Colonic mucosa (tissue), 4 donors: ENCODE data around the gene CFAP73. TPM values are rescaled to one million over a fixed set of nuclear protein-coding genes. Genes with fewer than 3 reads are reported as not detected.

Source experiments
- DNase-seq: peaks from one replicate; pipeline ENCODE4 v3.0.0-alpha.2; 2020
- H3K27ac ChIP-seq: fragments of 200-600 bp; one replicate; pipeline ENCODE4 v1.8.0; 2021
- H3K27me3 ChIP-seq: fragments of 200-600 bp; one replicate; pipeline ENCODE4 v1.8.0; 2021
- H3K36me3 ChIP-seq: fragments of 200-600 bp; one replicate; pipeline ENCODE4 v1.8.0; 2021
- H3K4me1 ChIP-seq: fragments of 200-600 bp; one replicate; pipeline ENCODE4 v1.8.0; 2021; ENCODE audit warnings: mild to moderate bottlenecking
- H3K4me3 ChIP-seq: fragments of 200-600 bp; one replicate; pipeline ENCODE4 v1.8.0; 2021
- H3K9ac ChIP-seq, 2 donors: one replicate each; pipeline ENCODE4 v1.7.0; 2013; ENCODE audit warnings: control low read depth in 2 of 2, low read depth in 2 of 2, low read length in 2 of 2
- H3K9me3 ChIP-seq: fragments of 200-600 bp; one replicate; pipeline ENCODE4 v1.8.0; 2021
- CTCF ChIP-seq: fragments of 200-600 bp; IDR thresholded peaks from one replicate; pipeline ENCODE4 v1.8.0; 2022; ENCODE audit warnings: antibody characterized with exemption, mild to moderate bottlenecking
- intact Hi-C: fragments of 100-400 bp; cut with DNase I; formaldehyde crosslinking; loops from one replicate; pipeline ENCODE4 v1.14.1; 2022
- total RNA-seq, 2 donors: library from RNA; stranded (reverse); fragmentation: NEBNext Ultra II Directional in 1 of 2; extraction: Animal tissue kit (Norgen Biotek cat#: 25700) in 1 of 2; gene quantifications; one replicate each; pipeline ENCODE4 v1.2.1, GENCODE V29; 2021
- donor health status: healthy.
- donor health status: DM: no; HTN: no; CAD: no.
- donor health status: DM: no; HTN: no; CAD: no.

CFAP73 gene
- total RNA-seq, 2 donors from 2014 or later, result 0.20 TPM; not detected in 1

DNA sequence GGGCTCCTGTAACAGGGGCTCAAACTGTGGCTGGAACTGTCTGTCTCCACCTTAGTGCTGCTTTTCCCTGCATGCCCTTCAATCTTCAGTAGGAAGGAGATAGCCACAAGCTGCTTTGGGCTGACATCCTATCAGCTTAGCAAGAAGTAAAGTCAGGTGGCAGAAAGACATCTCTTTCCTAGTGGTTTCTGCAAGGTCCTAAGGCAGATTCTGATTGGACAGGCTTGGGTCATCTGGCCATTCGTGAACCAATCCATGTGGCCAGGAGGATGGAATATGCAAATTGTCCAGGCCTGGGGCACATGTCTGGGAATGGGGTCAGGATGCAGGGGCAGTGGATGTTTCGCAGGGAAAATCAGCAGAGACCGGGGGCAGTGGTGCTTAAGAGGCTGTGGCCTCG is 41.2 kb downstream of the CFAP73 start:
- H3K4me3 ChIP-seq, result no peak overlapping the region
- no peaks in the 10 kb centered on the region for H3K27me3 ChIP-seq
- H3K9me3 ChIP-seq, result no peaks in the 10 kb centered on the region
- DNase-seq, result no peak
- H3K4me1 ChIP-seq, result peaks cover 9% of the 10 kb centered on the region
- H3K9ac ChIP-seq, result no peak overlapping the region
- intact Hi-C loops, result loop anchor here (10.0 kb wide), 1 partner anchor 114 kb away; no protein-coding TSS in a partner anchor
- H3K27ac ChIP-seq, result no peak overlapping the region
- H3K36me3 ChIP-seq, result peaks cover 8% of the 10 kb centered on the region
- TF ChIP-seq CTCF, result no peak

DNA sequence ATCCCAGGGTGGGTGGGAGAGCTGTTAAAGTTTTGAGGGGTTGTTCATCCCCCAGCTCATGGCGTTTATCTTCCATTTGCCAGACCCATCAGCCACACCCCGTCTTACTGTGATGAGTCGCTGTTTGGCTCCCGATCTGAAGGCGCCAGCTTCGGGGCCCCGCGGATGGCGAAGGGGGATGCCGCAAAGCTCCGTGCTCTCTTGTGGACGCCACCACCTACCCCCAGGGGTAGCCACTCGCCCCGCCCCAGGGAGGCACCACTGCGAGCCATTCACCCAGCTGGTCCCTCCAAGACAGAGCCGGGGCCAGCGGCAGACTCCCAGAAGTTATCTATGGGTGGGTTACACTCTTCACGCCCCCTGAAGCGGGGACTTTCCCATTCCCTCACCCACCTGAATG is 41.7 kb downstream of the CFAP73 start:
- Histone ChIP-seq H3K27me3 (no peaks in the 10 kb centered on the region), H3K9ac (no peak overlapping the region), H3K27ac (no peak overlapping the region), H3K4me1 (peaks cover 7% of the 10 kb centered on the region), H3K4me3 (no peak overlapping the region), H3K9me3 (no peaks in the 10 kb centered on the region), H3K36me3 (peaks cover 8% of the 10 kb centered on the region)
- no peak for TF ChIP-seq CTCF
- DNase-seq, result no peak
- intact Hi-C loops, result loop anchor here (10.0 kb wide), 1 partner anchor 114 kb away; no protein-coding TSS in a partner anchor

GRCh38 chr12:113194971-113195391 is 45.5 kb downstream of the CFAP73 start:
- Histone ChIP-seq H3K4me3 (no peak overlapping the region), H3K27ac (no peak overlapping the region), H3K9ac (no peak overlapping the region), H3K4me1 (no peaks in the 10 kb centered on the region), H3K9me3 (no peaks in the 10 kb centered on the region), H3K27me3 (no peaks in the 10 kb centered on the region), H3K36me3 (peaks cover 8% of the 10 kb centered on the region)
- no peak for TF ChIP-seq CTCF
- DNase-seq, result no peak
- intact Hi-C loops, result loop anchor here (5.0 to 10.0 kb wide), 3 partner anchors 77 to 227 kb away; partner anchors contain the start of gene SDSL

DNA sequence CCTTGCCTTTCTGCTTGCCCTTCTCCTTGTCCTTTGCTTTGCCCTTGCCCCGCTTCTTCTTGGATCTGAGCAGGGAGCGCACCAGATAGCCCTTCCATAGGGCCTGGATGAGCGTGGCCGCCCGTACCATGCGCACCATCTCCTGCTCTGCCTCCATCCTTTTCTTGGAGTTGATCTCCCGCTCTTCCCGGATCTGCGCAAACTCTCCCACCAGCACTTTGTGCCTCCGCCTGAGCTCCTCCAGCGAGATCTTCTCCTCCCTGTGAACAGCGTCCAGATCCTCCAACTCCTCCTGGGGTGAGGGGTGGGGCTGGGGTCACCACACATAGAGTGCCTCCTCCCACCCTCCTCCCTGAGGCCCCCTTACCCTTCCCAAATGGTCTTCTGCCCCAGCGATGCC is 46.1 kb downstream of the CFAP73 start:
- DNase-seq, result no peak
- no peaks in the 10 kb centered on the region for H3K9me3 ChIP-seq
- no peak overlapping the region for H3K27ac ChIP-seq
- TF ChIP-seq CTCF, result no peak
- H3K36me3 ChIP-seq, result peaks cover 8% of the 10 kb centered on the region
- no peaks in the 10 kb centered on the region for H3K4me1 ChIP-seq
- no peak overlapping the region for H3K9ac ChIP-seq
- intact Hi-C loops, result loop anchor here (5.0 to 10.0 kb wide), 3 partner anchors 77 to 227 kb away; partner anchors contain the start of gene SDSL
- H3K27me3 ChIP-seq, result no peaks in the 10 kb centered on the region
- no peak overlapping the region for H3K4me3 ChIP-seq

DNA sequence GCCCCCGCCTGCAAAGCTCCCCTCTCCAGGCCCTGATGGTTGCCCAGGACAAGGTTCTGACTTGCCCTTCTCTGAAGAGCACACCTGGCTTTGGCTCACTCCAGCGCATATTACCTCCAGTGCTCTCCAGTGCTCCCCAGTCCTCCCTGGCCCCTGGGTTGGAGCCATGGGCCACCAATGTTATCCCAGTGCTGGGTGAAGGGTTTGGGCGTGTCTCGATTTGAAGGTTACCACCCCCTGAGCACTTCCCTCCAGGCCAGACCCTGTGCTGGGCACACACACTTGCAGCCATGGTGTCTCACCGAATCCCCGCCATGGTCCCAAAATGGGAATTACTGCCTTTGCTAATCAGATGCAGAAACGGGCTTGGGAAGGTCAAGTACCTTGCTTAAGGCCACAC is 47.1 kb downstream of the CFAP73 start:
- Histone ChIP-seq H3K9ac (no peak overlapping the region), H3K9me3 (no peaks in the 10 kb centered on the region), H3K27ac (no peak overlapping the region), H3K27me3 (no peaks in the 10 kb centered on the region), H3K36me3 (peaks cover 4% of the 10 kb centered on the region), H3K4me1 (no peaks in the 10 kb centered on the region), H3K4me3 (no peak overlapping the region)
- TF ChIP-seq CTCF, result no peak
- DNase-seq, result no peak
- intact Hi-C loops, result loop anchor here (5.0 to 10.0 kb wide), 3 partner anchors 76 to 226 kb away; partner anchors contain the start of gene SDSL
